CD4-positive, alpha-beta T cell treated with Interferon gamma for 1 hour (primary cell): Measurements from ENCODE around the gene APOC3.

ENCODE experiments used
- DNase-seq: peaks from one replicate; pipeline ENCODE4 v3.0.0-alpha.2; 2020

Gene APOC3

DNA sequence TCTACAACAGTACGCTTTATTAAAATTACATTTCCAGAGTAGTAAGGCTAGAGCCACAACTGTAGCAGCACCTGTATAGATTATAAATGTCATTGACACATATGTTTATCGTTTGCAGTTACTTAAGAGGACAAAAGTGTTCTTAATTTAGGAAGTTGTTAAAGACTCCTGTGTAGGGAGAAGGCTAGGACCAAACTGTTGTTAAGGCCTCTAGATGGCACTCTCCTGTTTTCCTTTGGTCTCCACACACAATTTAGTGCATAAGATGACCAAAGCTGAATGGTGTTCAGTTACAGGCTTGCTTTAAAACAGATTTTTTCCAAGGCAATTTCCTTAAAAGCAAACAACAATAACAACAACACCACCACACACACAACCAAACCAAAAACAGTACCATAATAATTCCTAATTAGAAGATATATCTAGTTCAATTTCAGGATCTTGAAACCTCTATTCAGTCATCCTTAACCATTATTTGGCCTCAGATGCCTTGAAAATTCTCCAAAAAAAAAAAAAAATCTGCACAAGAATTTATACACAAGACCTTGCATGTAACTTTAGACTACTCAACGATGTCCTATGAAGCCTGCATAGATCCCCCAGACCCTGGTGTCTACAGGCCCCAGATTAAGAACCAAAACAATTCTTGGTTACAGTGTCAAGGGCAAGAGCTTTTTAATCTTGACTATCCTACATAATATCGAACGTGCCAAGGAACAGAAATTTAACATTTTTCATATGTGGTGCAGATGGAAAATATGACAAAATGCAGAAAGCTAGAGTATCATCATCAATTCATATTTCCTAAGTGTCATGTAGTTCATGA lies 50.3 kb downstream of the APOC3 start:
- no peak for DNase-seq

DNA sequence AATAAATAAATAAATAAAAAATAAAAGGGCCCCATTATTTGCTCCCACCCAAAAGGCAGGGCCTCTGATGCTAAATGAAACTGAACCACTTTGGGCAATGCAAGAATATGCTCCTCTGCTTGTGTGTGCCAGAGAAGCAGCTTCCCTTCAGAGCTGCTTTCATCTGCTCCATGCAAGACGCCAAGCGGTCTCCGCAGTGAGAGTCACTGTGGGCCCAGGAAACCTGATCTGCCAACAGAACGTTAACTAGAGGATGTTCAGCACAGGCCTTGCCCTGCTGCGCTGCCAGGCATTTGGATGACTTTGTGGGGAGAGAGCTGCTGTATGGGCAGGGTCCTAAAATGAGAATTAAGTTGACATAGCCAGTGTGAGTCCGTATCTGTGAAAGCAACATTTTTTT lies 51.4 kb downstream of the APOC3 start:
- DNase-seq: no peak

GRCh38 chr11:116882386-116882785 lies 52.7 kb downstream of the APOC3 start:
- DNase-seq: no peak
